H1 (cell line): ENCODE data around the gene VPS11. TPM values are rescaled to one million over a fixed set of nuclear protein-coding genes. Genes with fewer than 3 reads are reported as not detected.

ENCODE experiments used
- CTCF ChIA-PET: fragments of 300-600 bp; sonication (Branson Sonifier 250); formaldehyde crosslinking; loops from one replicate; lab custom pipeline; 2021; ENCODE audit not compliant: partially characterized antibody; lab: Charles Lee
- POLR2A ChIA-PET: fragments of 300-600 bp; sonication (Branson Sonifier 250); formaldehyde crosslinking; loops from one replicate; lab custom pipeline; 2021; ENCODE audit warnings: inconsistent platforms; ENCODE audit not compliant: partially characterized antibody; lab: Charles Lee
- DNase-seq, 2 experiments: peaks; one replicate each; pipeline versions ENCODE4 v3.0.0 to v3.0.0-alpha.2; 2010 to 2022; ENCODE audit warnings: low spot score in 2 of 2, low read depth in 1 of 2, mixed read lengths in 1 of 2
- FAIRE-seq: peaks from 2 replicates; lab custom pipeline; 2011; peaks lifted over from hg19 to GRCh38; lab: Jason Lieb, UNC
- H2AFZ ChIP-seq: 2 replicates; pipeline ENCODE4 v1.8.1; 2012; ENCODE audit warnings: low read length, inconsistent platforms
- H2AK5ac ChIP-seq: 2 replicates; pipeline ENCODE4 v1.6.1; 2013; ENCODE audit warnings: low read depth, low read length
- H2BK120ac ChIP-seq: replicated peaks from 2 replicates; pipeline ENCODE3; 2013; ENCODE audit warnings: low read depth, low read length, inconsistent platforms
- H2BK12ac ChIP-seq: 2 replicates; pipeline ENCODE4 v1.6.1; 2013; ENCODE audit warnings: low read depth, low read length
- H2BK15ac ChIP-seq: 2 replicates; pipeline ENCODE4 v1.6.1; 2013; ENCODE audit warnings: low read length
- H2BK20ac ChIP-seq: 2 replicates; pipeline ENCODE4 v1.6.1; 2013; ENCODE audit warnings: low read length
- H2BK5ac ChIP-seq: 2 replicates; pipeline ENCODE4 v1.6.1; 2013; ENCODE audit warnings: low read depth, low read length
- H3K14ac ChIP-seq: 2 replicates; pipeline ENCODE4 v1.6.1; 2013; ENCODE audit warnings: inconsistent platforms; ENCODE audit not compliant: insufficient read length
- H3K18ac ChIP-seq: 2 replicates; pipeline ENCODE4 v1.6.1; 2013; ENCODE audit warnings: low read length; ENCODE audit errors: extremely low read depth
- H3K23ac ChIP-seq: 2 replicates; pipeline ENCODE4 v1.6.1; 2013; ENCODE audit warnings: inconsistent platforms; ENCODE audit not compliant: insufficient read length
- H3K23me2 ChIP-seq: 2 replicates; pipeline ENCODE4 v1.6.1; 2013; ENCODE audit warnings: low read depth, low read length
- H3K27ac ChIP-seq: 2 replicates; pipeline ENCODE4 v1.6.1; 2011; ENCODE audit warnings: low read depth, low read length, inconsistent platforms
- H3K27me3 ChIP-seq, 4 experiments: replicated peaks in 1 of 4; 1 replicate in 1 of 4; 2 replicates in 3 of 4; pipeline versions ENCODE4 v1.6.1 to v1.8.1; 2011 to 2013; ENCODE audit warnings: low read length in 3 of 4, mild to moderate bottlenecking in 3 of 4, inconsistent platforms in 2 of 4, mixed read lengths in 2 of 4, moderate library complexity in 1 of 4; ENCODE audit not compliant: control insufficient read depth in 3 of 4, insufficient read depth in 3 of 4; ENCODE audit errors: extremely low read depth in 1 of 4
- H3K36me3 ChIP-seq, 4 experiments: 2 replicates each; pipeline versions ENCODE4 v1.6.1 to v1.8.1; 2011 to 2013; ENCODE audit warnings: mild to moderate bottlenecking in 4 of 4, low read length in 3 of 4, moderate library complexity in 2 of 4, control low read depth in 1 of 4, inconsistent platforms in 1 of 4; ENCODE audit not compliant: insufficient read depth in 4 of 4, control insufficient read depth in 2 of 4
- H3K4ac ChIP-seq: replicated peaks from 2 replicates; pipeline ENCODE3; 2013; ENCODE audit warnings: low read length, low read depth, mixed read lengths, inconsistent platforms; ENCODE audit not compliant: insufficient read length
- H3K4me1 ChIP-seq, 4 experiments: replicated peaks in 1 of 4; 1 replicate in 1 of 4; 2 replicates in 3 of 4; pipeline versions ENCODE4 v1.6.1 to v1.8.1; 2011 to 2013; ENCODE audit warnings: low read length in 3 of 4, inconsistent platforms in 2 of 4, mixed read lengths in 1 of 4; ENCODE audit not compliant: insufficient read depth in 4 of 4, control insufficient read depth in 3 of 4
- H3K4me2 ChIP-seq, 2 experiments: 2 replicates each; pipeline versions ENCODE4 v1.6.1 to v1.8.1; 2011 to 2013; ENCODE audit warnings: low read depth in 2 of 2, low read length in 2 of 2, control low read depth in 1 of 2, inconsistent platforms in 1 of 2, mild to moderate bottlenecking in 1 of 2; ENCODE audit not compliant: insufficient read depth in 1 of 2
- H3K4me3 ChIP-seq, 4 experiments: fragments of 200-600, 300-600 bp in 1 of 4; sonication (generic), shearing (Covaris generic), sonication (Bioruptor Twin) in 1 of 4; 2 replicates each; pipeline versions ENCODE4 v1.5.1 to v1.8.1; 2011 to 2016; ENCODE audit warnings: low read length in 4 of 4, low read depth in 3 of 4, control low read depth in 2 of 4, inconsistent platforms in 2 of 4, mild to moderate bottlenecking in 2 of 4, mixed read lengths in 1 of 4, moderate library complexity in 1 of 4; ENCODE audit not compliant: insufficient read depth in 2 of 4; ENCODE audit errors: extremely low read depth in 1 of 4
- H3K56ac ChIP-seq: replicated peaks from 2 replicates; pipeline ENCODE3; 2013; ENCODE audit warnings: low read depth, mild to moderate bottlenecking, mixed read lengths, low read length, inconsistent platforms; ENCODE audit not compliant: insufficient read length
- H3K79me1 ChIP-seq: 2 replicates; pipeline ENCODE4 v1.6.1; 2013; ENCODE audit warnings: low read depth, low read length, control low read depth
- H3K79me2 ChIP-seq, 2 experiments: 2 replicates each; pipeline versions ENCODE4 v1.6.1 to v1.8.1; 2012 to 2013; ENCODE audit warnings: low read length in 2 of 2, mild to moderate bottlenecking in 2 of 2, inconsistent platforms in 1 of 2; ENCODE audit not compliant: insufficient read depth in 2 of 2, control insufficient read depth in 1 of 2
- H3K9ac ChIP-seq, 4 experiments: replicated peaks in 1 of 4; 1 replicate in 1 of 4; 2 replicates in 3 of 4; pipeline versions ENCODE4 v1.6.1 to v1.8.1; 2011 to 2013; ENCODE audit warnings: low read depth in 3 of 4, low read length in 3 of 4, control low read depth in 2 of 4, mild to moderate bottlenecking in 2 of 4, moderate library complexity in 2 of 4, inconsistent platforms in 1 of 4; ENCODE audit errors: extremely low read depth in 1 of 4
- H3K9me3 ChIP-seq, 2 experiments: 2 replicates each; pipeline versions ENCODE4 v1.6.1 to v1.8.1; 2012 to 2013; ENCODE audit warnings: mild to moderate bottlenecking in 2 of 2, moderate library complexity in 2 of 2, control low read depth in 1 of 2, inconsistent platforms in 1 of 2, low read depth in 1 of 2, low read length in 1 of 2, mixed read lengths in 1 of 2; ENCODE audit not compliant: insufficient read depth in 2 of 2
- H4K20me1 ChIP-seq, 2 experiments: replicated peaks in 1 of 2; 2 replicates each; pipeline versions ENCODE3 to v1.8.1; 2011 to 2013; ENCODE audit warnings: inconsistent platforms in 2 of 2, low read length in 2 of 2, mild to moderate bottlenecking in 1 of 2; ENCODE audit not compliant: insufficient read depth in 2 of 2, control insufficient read depth in 1 of 2
- H4K5ac ChIP-seq: 2 replicates; pipeline ENCODE4 v1.6.1; 2013; ENCODE audit warnings: low read length, low read depth, mixed read lengths, inconsistent platforms; ENCODE audit not compliant: insufficient read length
- H4K8ac ChIP-seq: 2 replicates; pipeline ENCODE4 v1.8.0; 2013; ENCODE audit warnings: mild to moderate bottlenecking, moderate library complexity, low read length, inconsistent platforms; ENCODE audit not compliant: insufficient read depth; ENCODE audit errors: extremely low read depth
- H4K91ac ChIP-seq: replicated peaks from 2 replicates; pipeline ENCODE3; 2013; ENCODE audit warnings: low read length, mixed read lengths, inconsistent platforms; ENCODE audit not compliant: insufficient read length
- WGBS, 2 experiments: shearing (Covaris generic) in 1 of 2; methylation state at CpG; one replicate each; pipeline versions ENCODE4 v1.1.6 to v1.1.7; 2013 to 2015; ENCODE audit warnings: low lambda C conversion rate in 2 of 2, mixed read lengths in 2 of 2, inconsistent platforms in 1 of 2, low coverage in 1 of 2, missing lambda C conversion rate in 1 of 2; ENCODE audit not compliant: insufficient replicate concordance in 2 of 2, insufficient coverage in 1 of 2, insufficient read length in 1 of 2; ENCODE audit errors: extremely low coverage in 1 of 2, missing lambda C conversion rate in 1 of 2; 5-methylcytosine and 5-hydroxymethylcytosine counted together
- polyA plus RNA-seq, 7 experiments: library from polyadenylated mRNA; depleted of rRNA in 3 of 7; stranded (reverse) in 5 of 7; unstranded in 2 of 7; fragments of >200 nt in 5 of 7; fragments of 200-250 nt in 2 of 7; gene quantifications; 1 replicate in 5 of 7; 2 replicates in 1 of 7; 4 replicates in 1 of 7; pipeline versions ENCODE4 v1.2.1 to v1.2.3, GENCODE V29; 2011 to 2013; ENCODE audit warnings: missing spikeins in 2 of 7, mixed read lengths in 2 of 7
- total RNA-seq: library from RNA; stranded (reverse); fragmentation: NEBNext Ultra II Directional; extraction: Animal tissue kit (Norgen Biotek cat#: 25700); gene quantifications from 2 replicates; pipeline ENCODE4 v1.2.1, GENCODE V29; 2021

VPS11 gene
- total and polyA plus RNA-seq, 2 of the 8 experiments (the other 6 are each of a cell fraction or from before 2014, with no cell fraction given), result 13.1 to 15.5 TPM

DNA sequence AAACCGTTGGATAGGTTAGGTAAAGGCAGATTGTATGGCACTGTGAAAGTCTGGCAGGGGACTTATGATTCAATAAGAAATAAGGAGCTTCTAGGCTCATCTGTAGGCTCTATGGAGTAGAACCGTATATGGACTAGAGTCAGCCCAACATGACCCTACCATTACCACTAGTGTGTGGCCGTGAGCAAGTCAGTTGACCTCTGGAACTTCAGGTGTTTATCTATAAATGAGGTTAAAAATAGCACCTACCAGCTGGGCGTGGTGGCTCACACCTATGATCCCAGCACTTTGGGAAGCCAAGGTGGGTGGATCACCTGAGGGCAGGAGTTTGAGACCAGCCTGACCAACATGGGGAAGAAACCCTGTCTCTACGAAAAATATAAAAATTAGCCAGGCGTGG is 58.2 kb downstream of the VPS11 start:
- WGBS, 2 experiments, result 89% methylated on average over 6 of the region's 6 CpGs; no CpG with 5 or more reads in 1 of the 2 experiments
- peaks cover 7 to 26% of the 10 kb centered on the region in 2 experiments for H3K79me2 ChIP-seq
- H3K4me1 ChIP-seq, result peaks cover 0 to 8% (median 6%) of the 10 kb centered on the region in 4 experiments; a peak in 5 of 7 replicates
- H4K20me1 ChIP-seq, result peaks cover 0 to 11% of the 10 kb centered on the region in 2 experiments
- H3K4me2 ChIP-seq, result no peak overlapping the region
- no peaks in the 10 kb centered on the region for H3K9me3 ChIP-seq
- peaks cover 5% of the 10 kb centered on the region; the same call in 1 of the 2 replicates for H3K23me2 ChIP-seq
- no peak overlapping the region for H2BK120ac ChIP-seq
- H2BK20ac ChIP-seq, result no peak overlapping the region
- no peak overlapping the region for H2BK12ac ChIP-seq
- DNase-seq (no peak), FAIRE-seq (no peak)
- no peak overlapping the region for H2AK5ac ChIP-seq
- H4K91ac ChIP-seq, result no peak overlapping the region
- ChIA-PET CTCF (interaction anchor here (1.0 to 2.5 kb wide), 6 partner anchors 15 to 172 kb away, joined by 3 to 9 read pairs (median 4); no protein-coding TSS in a partner anchor), POLR2A (interaction anchor here (0.5 to 3.2 kb wide), 7 partner anchors 9 to 1526 kb away, joined by 3 to 19 read pairs (median 4); partner anchors contain the start of genes CBL and MCAM)
- H3K9ac ChIP-seq, result no peak overlapping the region
- H2BK15ac ChIP-seq, result no peak overlapping the region
- H4K8ac ChIP-seq, result no peak overlapping the region
- no peak overlapping the region for H3K14ac ChIP-seq
- no peak overlapping the region for H3K23ac ChIP-seq
- H2BK5ac ChIP-seq, result no peak overlapping the region
- H2AFZ ChIP-seq, result no peak overlapping the region
- H3K4ac ChIP-seq, result no peak overlapping the region
- H3K27me3 ChIP-seq, result no peaks in the 10 kb centered on the region
- no peak overlapping the region for H3K27ac ChIP-seq
- H3K18ac ChIP-seq, result no peak overlapping the region
- H3K36me3 ChIP-seq, result peaks cover 2 to 24% (median 14%) of the 10 kb centered on the region in 4 experiments; a peak in 6 of 8 replicates
- peaks cover 7% of the 10 kb centered on the region; the same call in 1 of the 2 replicates for H3K79me1 ChIP-seq
- H3K56ac ChIP-seq, result no peak overlapping the region
- no peak overlapping the region for H3K4me3 ChIP-seq
- no peak overlapping the region for H4K5ac ChIP-seq
